Left colon (tissue), 2 donors: ENCODE measurements around the gene MYNN. TPM values are rescaled to one million over a fixed set of nuclear protein-coding genes. Genes with fewer than 3 reads are reported as not detected.

ENCODE experiments used
- ATAC-seq: fragments of 200-7000 bp; cut with Tn5 transposase; one replicate; pipeline ENCODE4 v1.9.1; 2020; ENCODE audit warnings: mild to moderate bottlenecking, moderate library complexity
- DNase-seq, 2 donors: peaks; one replicate each; pipeline ENCODE4 v3.0.0-alpha.2; 2020
- intact Hi-C, 2 donors: fragments of 100-400 bp; cut with DNase I in 1 of 2; cut with micrococcal nuclease in 1 of 2; formaldehyde crosslinking; loops; one replicate each; pipeline versions ENCODE4 v1.11.2 to v1.14.0; 2022; cut with DNase I, micrococcal nuclease
- total RNA-seq, 2 donors: library from RNA; stranded (reverse); fragmentation: NEBNext Ultra II Directional; extraction: Animal tissue kit (Norgen Biotek cat#: 25700); gene quantifications; one replicate each; pipeline ENCODE4 v1.2.1, GENCODE V29; 2021
- donor health status: DM: no; HTN: no; CAD: no.
- donor health status: DM: yes; HTN: yes; CAD: no.

The MYNN gene
- total RNA-seq, 2 donors from 2014 or later = 10.3 to 12.0 TPM

DNA sequence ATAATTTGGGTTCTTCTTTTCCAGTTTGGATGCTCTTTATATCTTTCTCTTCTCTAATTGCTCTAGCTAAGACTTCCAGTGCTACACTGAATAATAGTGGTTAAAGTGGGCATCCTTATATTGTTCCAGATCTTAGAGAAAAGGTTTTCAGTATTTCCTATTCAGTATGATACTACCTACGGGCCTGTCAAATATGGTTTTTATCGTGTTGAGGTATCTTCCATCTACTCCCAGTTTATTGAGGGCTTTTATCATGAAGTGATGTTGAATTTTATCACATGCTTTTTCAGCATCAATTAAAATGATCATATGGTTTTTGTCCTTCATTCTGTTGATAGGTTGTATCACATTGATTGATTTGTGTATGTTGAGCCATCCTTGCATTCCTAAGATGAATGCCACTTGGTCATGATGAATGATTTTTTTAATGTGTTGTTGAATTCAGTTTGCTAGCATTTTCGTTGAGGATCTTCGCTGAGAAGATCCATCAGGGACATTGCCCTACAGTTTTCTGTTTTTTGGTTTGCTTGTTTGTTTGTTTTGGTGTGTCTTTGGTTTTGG lies 42.5 kb downstream of the MYNN start:
- intact Hi-C loops = no loop called here
- ATAC-seq (no peak), DNase-seq (no peak)

DNA sequence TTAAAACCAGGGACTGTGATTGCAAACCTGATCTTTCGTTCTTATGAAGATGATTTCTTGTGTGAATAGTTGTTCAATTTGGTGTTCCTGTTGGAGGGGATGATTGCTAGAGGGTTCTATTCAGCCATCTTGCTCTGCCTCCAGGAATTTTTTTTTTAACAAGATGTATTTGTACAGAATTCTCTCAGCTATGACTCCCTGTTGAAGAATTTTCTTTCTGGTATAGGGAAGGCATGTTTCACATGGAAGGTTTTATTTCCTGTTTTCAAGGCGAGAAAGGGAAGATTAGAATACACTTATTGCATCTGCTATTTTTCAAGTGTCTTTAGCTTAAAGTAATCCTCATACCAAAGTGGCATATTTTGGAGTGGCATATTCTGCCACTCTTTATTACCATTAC lies 45.1 kb downstream of the MYNN start:
- intact Hi-C loops = no loop called here
- ATAC-seq = no peak
- no peak for DNase-seq

DNA sequence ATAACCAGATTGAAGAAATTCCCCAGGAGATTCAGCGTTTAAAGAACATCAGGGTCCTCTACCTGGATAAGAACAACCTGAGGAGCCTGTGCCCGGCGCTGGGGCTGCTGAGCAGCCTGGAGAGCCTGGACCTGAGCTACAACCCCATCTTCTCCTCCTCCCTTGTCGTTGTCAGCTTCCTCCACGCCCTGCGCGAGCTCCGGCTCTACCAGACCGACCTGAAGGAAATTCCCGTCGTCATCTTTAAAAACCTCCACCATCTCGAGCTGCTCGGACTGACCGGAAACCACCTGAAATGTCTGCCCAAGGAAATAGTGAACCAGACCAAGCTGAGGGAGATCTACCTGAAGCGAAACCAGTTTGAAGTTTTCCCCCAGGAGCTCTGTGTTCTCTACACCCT lies 48.9 kb downstream of the MYNN start:
- intact Hi-C loops = no loop called here
- DNase-seq (no peak), ATAC-seq (peak; percentile 31)

DNA sequence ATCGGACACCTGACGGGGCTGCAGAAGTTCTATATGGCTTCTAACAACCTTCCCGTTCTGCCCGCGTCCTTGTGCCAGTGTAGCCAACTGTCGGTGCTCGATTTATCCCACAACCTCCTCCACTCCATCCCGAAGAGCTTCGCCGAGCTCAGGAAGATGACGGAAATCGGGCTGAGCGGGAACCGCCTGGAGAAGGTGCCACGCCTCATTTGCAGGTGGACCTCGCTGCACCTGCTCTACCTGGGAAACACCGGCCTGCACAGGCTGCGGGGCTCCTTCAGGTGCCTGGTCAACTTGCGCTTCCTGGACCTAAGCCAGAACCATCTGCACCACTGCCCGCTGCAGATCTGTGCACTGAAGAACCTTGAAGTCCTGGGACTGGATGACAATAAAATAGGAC lies 49.3 kb downstream of the MYNN start:
- DNase-seq (peak; percentile 32 to 40), ATAC-seq (peak; percentile 84)
- intact Hi-C loops = no loop called here

DNA sequence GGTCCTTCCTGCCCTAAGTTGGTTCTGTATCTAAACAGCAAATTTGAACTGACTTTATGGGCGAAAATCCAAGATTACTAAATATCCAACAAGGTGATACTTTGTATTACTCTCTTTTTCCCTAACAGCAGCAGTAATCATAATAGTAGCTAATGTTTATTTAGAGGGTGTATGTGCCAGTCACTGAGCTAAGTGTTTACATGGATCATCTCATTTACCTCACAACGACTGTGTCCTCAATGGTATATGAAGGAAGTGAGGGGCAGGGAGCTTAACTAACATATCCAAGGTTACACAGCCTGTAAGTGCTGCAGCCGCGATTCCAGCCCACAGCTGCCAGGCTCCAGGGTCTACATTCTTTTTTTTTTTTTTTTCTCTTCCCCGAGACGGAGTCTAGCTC lies 49.8 kb downstream of the MYNN start:
- peak; percentile 95 for ATAC-seq
- intact Hi-C loops = no loop called here
- no peak for DNase-seq

DNA sequence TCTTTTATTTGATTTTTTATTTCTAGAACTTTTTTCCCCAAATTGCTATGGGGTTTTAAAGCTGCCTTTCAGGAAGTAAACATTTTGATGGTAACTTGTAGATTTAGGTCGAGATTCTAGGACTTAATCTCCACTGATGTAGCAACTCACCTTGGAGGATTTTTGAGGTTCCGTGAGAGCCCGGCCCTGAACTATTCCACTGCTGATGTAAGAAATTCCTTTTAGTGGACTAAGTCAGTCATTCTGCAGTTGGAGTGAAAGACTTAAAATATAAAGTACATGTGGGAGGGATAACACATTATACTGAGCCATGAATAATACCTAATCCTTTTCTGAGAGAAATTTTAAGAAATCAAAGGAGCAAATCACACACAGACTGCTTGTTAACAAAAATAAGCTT lies 52.1 kb downstream of the MYNN start:
- no peak for ATAC-seq
- intact Hi-C loops = no loop called here
- no peak for DNase-seq

DNA sequence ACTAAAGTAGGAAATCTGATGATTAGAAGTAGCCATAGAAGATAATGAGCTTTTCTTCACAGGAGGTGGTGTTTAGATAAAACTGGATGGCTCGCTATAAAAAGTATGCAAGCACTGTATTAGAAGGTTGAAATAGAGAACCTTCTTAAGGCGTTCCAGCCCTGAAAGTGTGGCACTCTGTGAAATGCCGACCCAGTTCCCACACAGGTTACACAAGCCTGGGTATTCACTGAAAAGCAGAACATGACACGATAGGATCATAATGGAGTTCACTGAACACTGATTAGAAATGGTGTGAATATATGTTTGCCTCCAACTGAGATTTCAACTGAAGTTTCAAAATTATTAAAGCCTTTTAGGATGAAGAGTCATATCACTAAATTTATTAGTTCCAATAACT lies 54.5 kb downstream of the MYNN start:
- no peak for ATAC-seq
- intact Hi-C loops = no loop called here
- DNase-seq = no peak

- intact Hi-C loops = no loop called here
- ATAC-seq (peak; percentile 54), DNase-seq (no peak)
These were observed 62.3 kb downstream of the MYNN start for GRCh38 chr3:169835533-169835932.

DNA sequence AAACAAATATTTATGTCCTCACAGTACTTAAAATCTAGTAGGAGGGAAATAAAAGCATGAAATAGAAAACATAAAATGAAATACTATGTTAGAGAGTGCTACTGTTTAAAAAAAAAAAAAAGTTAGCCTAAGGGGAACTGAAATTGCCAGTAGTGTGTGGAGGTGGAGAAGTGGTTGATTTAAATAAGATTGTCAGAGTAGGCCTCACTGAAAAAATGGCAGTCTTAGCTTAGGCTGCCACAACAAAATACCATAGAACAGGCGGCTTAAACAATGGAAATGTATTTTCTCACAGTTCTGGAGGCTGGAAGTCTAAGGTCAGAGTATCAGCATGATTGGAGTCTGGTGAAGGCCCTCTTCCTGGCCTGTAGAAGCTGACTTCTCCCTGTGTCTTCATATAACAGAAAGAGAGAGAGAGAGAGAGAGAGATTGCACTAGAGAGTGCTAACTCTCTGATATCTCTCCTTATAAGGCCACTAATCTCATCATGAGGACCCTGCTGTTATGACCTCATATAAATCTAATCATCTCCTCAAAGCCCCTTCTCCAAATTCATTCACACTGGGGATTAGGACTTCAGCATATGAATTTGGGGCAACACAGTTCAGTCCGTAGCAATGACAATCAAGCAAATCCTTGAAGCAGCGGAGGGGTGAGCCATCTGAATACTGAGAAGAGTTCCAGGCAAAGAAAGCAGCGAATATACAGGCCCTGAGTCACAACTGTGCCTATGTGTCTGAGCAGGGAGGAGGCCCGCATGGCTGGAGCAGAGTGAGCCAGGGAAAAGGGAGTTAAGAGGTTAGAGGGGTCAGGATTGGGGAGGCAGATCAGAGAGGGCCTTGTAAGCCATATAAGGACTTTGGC lies 63.1 kb downstream of the MYNN start:
- no peak for DNase-seq
- intact Hi-C loops = no loop called here
- peak; percentile 8 for ATAC-seq

DNA sequence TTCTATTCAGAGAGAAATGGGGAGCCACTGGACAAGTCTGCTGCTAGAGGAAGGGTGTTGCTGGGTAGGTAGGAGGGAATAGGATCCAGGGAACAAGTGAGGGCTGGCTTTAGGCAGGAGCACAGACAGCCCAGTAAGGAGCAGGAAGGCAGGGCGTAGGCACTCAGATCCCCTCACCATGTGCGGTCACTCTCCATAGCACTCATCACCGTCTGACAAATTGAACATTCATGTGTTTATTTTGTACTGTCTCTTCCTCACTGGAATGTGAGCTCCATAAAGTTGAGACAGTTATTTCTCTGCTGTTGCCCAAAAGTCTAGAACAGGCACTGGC lies 63.7 kb downstream of the MYNN start:
- DNase-seq = no peak
- peak; percentile 15 for ATAC-seq
- intact Hi-C loops = no loop called here

DNA sequence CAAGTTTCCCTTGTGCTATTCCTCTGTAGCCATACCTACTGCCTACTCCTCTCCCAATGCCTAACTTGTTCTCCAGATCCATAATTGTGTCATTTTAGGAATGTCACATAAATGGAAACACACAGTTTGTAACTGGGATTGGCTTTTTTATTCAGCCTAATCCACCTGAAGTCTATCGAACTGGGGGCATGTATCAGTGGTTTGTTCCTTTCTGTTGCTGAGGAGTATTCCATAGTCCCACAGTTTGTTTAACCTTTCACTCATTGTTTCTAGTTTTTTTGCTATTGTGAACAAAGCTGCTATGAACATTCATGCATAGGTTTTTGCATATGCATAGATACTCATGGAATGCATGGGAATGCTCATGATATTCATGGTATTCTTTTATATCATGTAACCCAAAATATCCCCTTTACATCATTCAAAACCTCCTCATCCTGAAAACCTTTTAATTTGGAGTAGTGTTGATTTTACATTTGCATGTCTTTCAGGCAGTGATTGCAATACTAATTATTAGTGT lies 65.4 kb downstream of the MYNN start:
- no peak for ATAC-seq
- intact Hi-C loops = no loop called here
- DNase-seq = no peak

Other genes starting within 250 kb of the MYNN start
- gene MECOM, start 109.7 kb upstream of the MYNN start, total RNA-seq = 100 to 1,000 TPM in 1 of 2 donors, 10 to 100 TPM in 1; 73.2 to 140 TPM
- 1 to 10 TPM in 1 of 2 donors, not detected in 1; 4.8 TPM for gene TERC, start 8.3 kb upstream of the MYNN start, total RNA-seq
- gene ACTRT3, start 3.8 kb upstream of the MYNN start, total RNA-seq = 1 to 10 TPM; 1.1 to 1.5 TPM
- gene LRRIQ4, start 39.5 kb downstream of the MYNN start, total RNA-seq = under 1 TPM in 1 of 2 donors, not detected in 1; 0.22 TPM
- under 1 TPM; 0.24 to 0.39 TPM for gene LRRC34, start 39.5 kb downstream of the MYNN start, total RNA-seq
- 10 to 100 TPM; 38.5 to 62.9 TPM for gene LRRC31, start 96.5 kb downstream of the MYNN start, total RNA-seq
- not detected for gene SAMD7, start 138.2 kb downstream of the MYNN start, total RNA-seq
- 10 to 100 TPM; 80.8 to 87.0 TPM for gene SEC62, start 193.4 kb downstream of the MYNN start, total RNA-seq